Keratinocyte (primary cell): Measurements from ENCODE around the gene PTDSS2. TPM values are rescaled to one million over a fixed set of nuclear protein-coding genes. Genes with fewer than 3 reads are reported as not detected.

Experiments used
- DNase-seq: peaks from one replicate; pipeline ENCODE4 v3.0.0-alpha.2; 2011; ENCODE audit warnings: low read depth, missing footprints, low spot score
- FAIRE-seq: peaks from 2 replicates; lab custom pipeline; 2011; peaks lifted over from hg19 to GRCh38; lab: Jason Lieb, UNC
- H2AFZ ChIP-seq: 2 replicates; pipeline ENCODE4 v1.6.0; 2012; ENCODE audit warnings: low read length, control low read depth, inconsistent platforms; ENCODE audit not compliant: control insufficient read depth
- H3K27ac ChIP-seq: 2 replicates; pipeline ENCODE4 v1.5.1; 2011; ENCODE audit warnings: low read length; ENCODE audit not compliant: control insufficient read depth, insufficient read depth
- H3K27me3 ChIP-seq: 3 replicates; pipeline ENCODE4 v1.6.0; 2011; ENCODE audit warnings: low read length; ENCODE audit not compliant: control insufficient read depth, insufficient read depth; ENCODE audit errors: extremely low read depth
- H3K36me3 ChIP-seq, 2 experiments: 2 replicates in 1 of 2; 3 replicates in 1 of 2; pipeline ENCODE4 v1.5.1; 2011; ENCODE audit warnings: low read length in 2 of 2, mild to moderate bottlenecking in 1 of 2; ENCODE audit not compliant: control insufficient read depth in 2 of 2, insufficient read depth in 2 of 2; ENCODE audit errors: extremely low read depth in 1 of 2
- H3K4me1 ChIP-seq: 3 replicates; pipeline ENCODE4 v1.5.1; 2011; ENCODE audit warnings: low read length; ENCODE audit not compliant: control insufficient read depth, insufficient read depth; ENCODE audit errors: extremely low read depth
- H3K4me2 ChIP-seq: 3 replicates; pipeline ENCODE4 v1.6.0; 2011; ENCODE audit warnings: low read depth, low read length; ENCODE audit not compliant: control insufficient read depth, insufficient read depth; ENCODE audit errors: extremely low read depth
- H3K4me3 ChIP-seq, 3 experiments: fragments of 200-600 bp in 1 of 3; sonication (generic) in 1 of 3; 2 replicates in 2 of 3; 3 replicates in 1 of 3; pipeline ENCODE4 v1.5.1; 2011 to 2016; ENCODE audit warnings: low read length in 3 of 3, mild to moderate bottlenecking in 3 of 3, control low read depth in 2 of 3, inconsistent platforms in 1 of 3, low read depth in 1 of 3, mixed read lengths in 1 of 3, mixed run types in 1 of 3, moderate library complexity in 1 of 3; ENCODE audit not compliant: control insufficient read depth in 2 of 3, insufficient read depth in 2 of 3; ENCODE audit errors: extremely low read depth in 1 of 3
- H3K79me2 ChIP-seq: 2 replicates; pipeline ENCODE4 v1.6.0; 2012; ENCODE audit warnings: low read length; ENCODE audit not compliant: control insufficient read depth, insufficient read depth
- H3K9ac ChIP-seq: 3 replicates; pipeline ENCODE4 v1.6.0; 2011; ENCODE audit warnings: low read length; ENCODE audit not compliant: control insufficient read depth, insufficient read depth; ENCODE audit errors: extremely low read depth
- H3K9me1 ChIP-seq: 3 replicates; pipeline ENCODE4 v1.6.0; 2011; ENCODE audit warnings: low read length; ENCODE audit not compliant: control insufficient read depth, insufficient read depth; ENCODE audit errors: extremely low read depth
- H3K9me3 ChIP-seq: 2 replicates; pipeline ENCODE4 v1.5.1; 2012; ENCODE audit warnings: low read depth, low read length; ENCODE audit not compliant: control insufficient read depth
- H4K20me1 ChIP-seq: 3 replicates; pipeline ENCODE4 v1.6.0; 2011; ENCODE audit warnings: low read length; ENCODE audit not compliant: control insufficient read depth, insufficient read depth; ENCODE audit errors: extremely low read depth
- CTCF ChIP-seq, 3 experiments: IDR thresholded peaks in 1 of 3; conservative IDR thresholded peaks in 1 of 3; optimal IDR thresholded peaks in 1 of 3; 2 replicates in 2 of 3; 3 replicates in 1 of 3; pipeline versions ENCODE3 to v1.5.1; 2011; ENCODE audit warnings: low read length in 3 of 3, mild to moderate bottlenecking in 3 of 3, moderate library complexity in 2 of 3, control low read depth in 1 of 3, inconsistent platforms in 1 of 3; ENCODE audit not compliant: insufficient read depth in 2 of 3; ENCODE audit errors: extremely low read depth in 1 of 3
- EZH2 ChIP-seq: IDR thresholded peaks from one replicate; pipeline ENCODE4 v1.6.1; 2012; ENCODE audit warnings: inconsistent platforms, mild to moderate bottlenecking, low read length, moderate library complexity
- dilution Hi-C: fragments of 300-500 bp; cut with MboI; formaldehyde crosslinking; loops from one replicate; pipeline ENCODE4 v1.7.0; 2020; ENCODE audit warnings: low sequenced_read_pairs; ENCODE audit not compliant: extremely low pct_ligation_motif_present
- polyA plus RNA-seq, 5 experiments: library from polyadenylated mRNA; depleted of rRNA in 3 of 5; stranded (reverse) in 3 of 5; stranded (forward) in 1 of 5; unstranded in 1 of 5; fragments of >200 nt; gene quantifications; 1 replicate in 1 of 5; 2 replicates in 3 of 5; 3 replicates in 1 of 5; pipeline versions ENCODE4 v1.2.1 to v1.2.3, GENCODE V29; 2011 to 2012; ENCODE audit warnings: missing spikeins in 2 of 5, low read depth in 1 of 5, low replicate concordance in 1 of 5

PTDSS2 gene
- polyA plus RNA-seq, 1 donor (not counting 4 experiments of a cell fraction or from before 2014, with no cell fraction given) = 21.6 TPM

DNA sequence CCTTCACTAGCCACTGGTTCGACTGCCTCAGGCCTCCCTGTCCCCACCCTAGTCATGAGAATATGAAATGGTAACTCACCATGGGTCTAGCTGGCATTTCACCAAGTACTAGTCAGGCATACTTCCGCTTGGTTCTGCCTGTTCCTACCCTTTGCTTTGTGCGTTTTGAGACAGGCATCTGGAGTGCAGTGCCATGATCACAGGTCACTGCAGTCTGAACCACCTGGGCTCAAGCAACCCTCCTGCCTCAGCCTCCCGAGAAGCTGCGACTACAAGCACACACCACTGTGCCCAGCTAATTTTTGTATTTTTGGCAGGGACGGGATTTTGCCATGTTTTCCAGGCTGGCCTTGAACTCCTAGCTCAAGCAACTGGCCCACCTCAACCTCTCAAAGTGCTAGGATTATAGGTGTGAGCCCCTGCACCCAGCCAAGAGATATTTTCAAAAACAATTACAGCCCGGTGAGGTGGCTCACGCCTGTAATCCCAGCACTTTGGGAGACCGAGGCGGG, 71.2 kb downstream of the PTDSS2 start:
- Histone ChIP-seq H3K4me3 (no peak overlapping the region), H3K36me3 (no peaks in the 10 kb centered on the region), H3K9ac (no peak overlapping the region), H3K79me2 (no peaks in the 10 kb centered on the region), H3K27me3 (no peaks in the 10 kb centered on the region), H4K20me1 (no peaks in the 10 kb centered on the region), H3K9me3 (peaks cover 3% of the 10 kb centered on the region), H3K4me1 (peaks cover 3% of the 10 kb centered on the region), H2AFZ (no peak overlapping the region), H3K9me1 (no peaks in the 10 kb centered on the region), H3K4me2 (no peak overlapping the region), H3K27ac (no peak overlapping the region)
- no peak for DNase-seq
- dilution Hi-C loops = no loop called here
- TF ChIP-seq EZH2 (no peak), CTCF (optimal IDR thresholded peaks at IDR 0.05 in 1 of 3, IDR thresholded peaks at IDR 0.05 in 1 of 3, conservative IDR thresholded peaks at IDR 0.05 in 1 of 3; ENCODE audit: extremely low read depth in 1 of 3, insufficient read depth in 2 of 3, low read length in 3 of 3) (no peak)
- FAIRE-seq = no peak

DNA sequence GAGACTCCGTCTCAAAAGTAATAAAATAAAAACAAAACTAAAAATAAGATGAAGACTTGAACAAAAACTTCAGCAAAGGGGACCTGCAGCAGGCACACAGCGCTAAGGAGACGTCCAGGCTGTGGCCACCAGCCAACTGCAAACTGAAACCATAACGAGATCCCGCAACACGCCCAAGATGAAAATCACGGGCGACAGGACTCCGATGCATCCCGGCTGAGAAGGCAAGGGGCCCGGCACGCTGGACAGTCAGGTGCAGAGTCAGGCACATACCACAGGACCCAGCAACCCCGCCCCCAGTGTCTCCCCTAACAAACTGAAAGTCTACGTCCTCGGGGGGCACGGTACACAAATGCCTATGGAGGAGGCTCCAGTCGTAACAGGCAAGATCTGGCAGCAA, 76.1 kb downstream of the PTDSS2 start:
- H3K4me3 ChIP-seq = no peak overlapping the region
- no peak overlapping the region for H2AFZ ChIP-seq
- no peak for FAIRE-seq
- H3K79me2 ChIP-seq = no peaks in the 10 kb centered on the region
- no peaks in the 10 kb centered on the region for H3K9me1 ChIP-seq
- no peaks in the 10 kb centered on the region for H3K4me1 ChIP-seq
- H3K36me3 ChIP-seq = peaks cover under 1 to 2% of the 10 kb centered on the region in 2 experiments
- H3K9ac ChIP-seq = no peak overlapping the region
- dilution Hi-C loops = no loop called here
- no peak for DNase-seq
- H3K27me3 ChIP-seq = no peaks in the 10 kb centered on the region
- no peak overlapping the region for H3K27ac ChIP-seq
- no peaks in the 10 kb centered on the region for H4K20me1 ChIP-seq
- H3K9me3 ChIP-seq = no peaks in the 10 kb centered on the region
- no peak overlapping the region for H3K4me2 ChIP-seq
- TF ChIP-seq EZH2 (no peak), CTCF (optimal IDR thresholded peaks at IDR 0.05 in 1 of 3, IDR thresholded peaks at IDR 0.05 in 1 of 3, conservative IDR thresholded peaks at IDR 0.05 in 1 of 3; ENCODE audit: extremely low read depth in 1 of 3, insufficient read depth in 2 of 3, low read length in 3 of 3) (no peak)
